NB4 (cell line): ENCODE data around the gene ZNF148.

Experiments used
- POLR2A ChIP-seq: IDR thresholded peaks from 2 replicates; pipeline ENCODE4 v1.6.1; 2011; ENCODE audit warnings: mild to moderate bottlenecking; ENCODE audit not compliant: insufficient read length; ENCODE audit errors: extremely low read depth
- TF ChIP-seq, protein P1 (sequence below): IDR thresholded peaks from one replicate; pipeline ENCODE4 v1.5.1; 2012; ENCODE audit warnings: low read depth, low read length

DNA sequence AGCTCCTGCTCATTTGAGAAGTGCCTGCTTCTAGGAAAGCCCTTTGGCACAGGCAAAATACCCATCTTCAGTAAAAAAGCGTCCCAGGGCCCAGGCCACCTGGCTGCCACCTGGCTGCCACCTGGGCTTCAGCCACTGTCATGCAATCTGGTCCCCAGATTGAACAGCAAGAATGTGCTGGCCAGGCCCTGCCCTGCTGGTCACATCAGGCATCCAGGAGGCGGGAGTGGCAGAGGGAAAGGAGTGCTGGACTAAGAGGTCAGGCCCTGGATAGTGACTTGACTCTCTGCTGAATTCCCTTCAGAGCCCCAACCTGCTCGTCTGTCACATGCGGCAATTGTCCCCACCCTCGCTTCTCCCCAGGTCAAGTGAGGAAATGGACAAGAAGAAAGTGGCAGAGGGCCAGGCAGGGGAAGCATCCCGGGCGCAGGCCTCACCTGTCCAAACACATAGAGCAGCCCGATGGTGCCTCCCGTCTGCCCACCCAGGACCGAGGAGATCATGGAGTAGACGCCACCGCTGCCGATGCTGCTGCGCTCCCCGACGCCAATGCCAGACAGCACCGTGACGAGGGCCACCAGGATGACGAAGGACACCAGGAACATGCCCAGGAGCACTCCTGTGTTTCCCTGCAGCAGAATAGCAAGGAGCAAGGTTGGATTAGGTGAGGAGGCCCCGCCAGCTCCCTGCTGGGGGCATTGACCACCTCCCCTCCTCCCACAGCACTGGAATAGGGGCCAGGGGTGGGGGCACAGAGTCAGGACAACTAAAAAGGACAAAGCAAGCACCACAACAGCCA, 188.1 kb downstream of the ZNF148 start:
- TF ChIP-seq, protein P1, sequence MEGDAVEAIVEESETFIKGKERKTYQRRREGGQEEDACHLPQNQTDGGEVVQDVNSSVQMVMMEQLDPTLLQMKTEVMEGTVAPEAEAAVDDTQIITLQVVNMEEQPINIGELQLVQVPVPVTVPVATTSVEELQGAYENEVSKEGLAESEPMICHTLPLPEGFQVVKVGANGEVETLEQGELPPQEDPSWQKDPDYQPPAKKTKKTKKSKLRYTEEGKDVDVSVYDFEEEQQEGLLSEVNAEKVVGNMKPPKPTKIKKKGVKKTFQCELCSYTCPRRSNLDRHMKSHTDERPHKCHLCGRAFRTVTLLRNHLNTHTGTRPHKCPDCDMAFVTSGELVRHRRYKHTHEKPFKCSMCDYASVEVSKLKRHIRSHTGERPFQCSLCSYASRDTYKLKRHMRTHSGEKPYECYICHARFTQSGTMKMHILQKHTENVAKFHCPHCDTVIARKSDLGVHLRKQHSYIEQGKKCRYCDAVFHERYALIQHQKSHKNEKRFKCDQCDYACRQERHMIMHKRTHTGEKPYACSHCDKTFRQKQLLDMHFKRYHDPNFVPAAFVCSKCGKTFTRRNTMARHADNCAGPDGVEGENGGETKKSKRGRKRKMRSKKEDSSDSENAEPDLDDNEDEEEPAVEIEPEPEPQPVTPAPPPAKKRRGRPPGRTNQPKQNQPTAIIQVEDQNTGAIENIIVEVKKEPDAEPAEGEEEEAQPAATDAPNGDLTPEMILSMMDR: no peak
- TF ChIP-seq POLR2A: no peak
